Measurements from ENCODE around the gene RFNG. TPM values are rescaled to one million over a fixed set of nuclear protein-coding genes. Genes with fewer than 3 reads are reported as not detected.

RFNG gene
- total and polyA plus RNA-seq, 2 of the 13 experiments (the other 11 are each of a cell fraction or from before 2014, with no cell fraction given) = 61.4 to 64.0 TPM

- TF ChIP-seq ZNF629 (CRISPR knock-in tag; conservative IDR thresholded peaks at IDR 0.05) (0 out of 2 replicates have a peak, but pooled peaks have one; percentile 7), ZNF660 (CRISPR knock-in tag; IDR thresholded peaks at IDR 0.05; ENCODE audit: borderline replicate concordance, low read depth) (0 out of 2 replicates have a peak, but pooled peaks have one; percentile 27), NFIB (CRISPR knock-in tag; IDR thresholded peaks at IDR 0.05; ENCODE audit: borderline replicate concordance) (no peak), ESRRA (CRISPR knock-in tag; IDR thresholded peaks at IDR 0.05; ENCODE audit: low read depth) (no peak), HMGXB3 (CRISPR knock-in tag; IDR thresholded peaks at IDR 0.05; ENCODE audit: borderline replicate concordance) (no peak), HOXD1 (CRISPR knock-in tag; IDR thresholded peaks at IDR 0.05) (no peak), ZBTB38 (CRISPR knock-in tag; IDR thresholded peaks at IDR 0.05) (0 out of 2 replicates have a peak, but pooled peaks have one; percentile 11), ZNF543 (CRISPR knock-in tag; IDR thresholded peaks at IDR 0.05) (no peak), MAF1 (CRISPR knock-in tag; IDR thresholded peaks at IDR 0.05; ENCODE audit: borderline replicate concordance) (0 out of 2 replicates have a peak, but pooled peaks have one; percentile 32), TMF1 (CRISPR knock-in tag; IDR thresholded peaks at IDR 0.05; ENCODE audit: low read depth) (no peak), ZNF446 (CRISPR knock-in tag; IDR thresholded peaks at IDR 0.05) (no peak), MAFK (conservative IDR thresholded peaks at IDR 0.05 in 1 of 2, IDR thresholded peaks at IDR 0.05 in 1 of 2; ENCODE audit: low read length in 2 of 2) (no peak), NR1H2 (CRISPR knock-in tag; IDR thresholded peaks at IDR 0.05; ENCODE audit: borderline replicate concordance, low read depth) (no peak), NFRKB (IDR thresholded peaks at IDR 0.05) (no peak), ZSCAN29 (CRISPR knock-in tag; conservative IDR thresholded peaks at IDR 0.05) (no peak), ZNF768 (CRISPR knock-in tag; IDR thresholded peaks at IDR 0.05) (no peak), ZBTB37 (CRISPR knock-in tag; IDR thresholded peaks at IDR 0.05) (no peak), ZNF644 (CRISPR knock-in tag; IDR thresholded peaks at IDR 0.05; ENCODE audit: low read depth) (no peak), PRMT3 (CRISPR knock-in tag; IDR thresholded peaks at IDR 0.05; ENCODE audit: borderline replicate concordance, low read depth) (peak; percentile 36; the same call in 1 of the 2 replicates), CBX1 (IDR thresholded peaks at IDR 0.05; ENCODE audit: low read depth) (no peak)
- TF ChIP-seq, protein P1, sequence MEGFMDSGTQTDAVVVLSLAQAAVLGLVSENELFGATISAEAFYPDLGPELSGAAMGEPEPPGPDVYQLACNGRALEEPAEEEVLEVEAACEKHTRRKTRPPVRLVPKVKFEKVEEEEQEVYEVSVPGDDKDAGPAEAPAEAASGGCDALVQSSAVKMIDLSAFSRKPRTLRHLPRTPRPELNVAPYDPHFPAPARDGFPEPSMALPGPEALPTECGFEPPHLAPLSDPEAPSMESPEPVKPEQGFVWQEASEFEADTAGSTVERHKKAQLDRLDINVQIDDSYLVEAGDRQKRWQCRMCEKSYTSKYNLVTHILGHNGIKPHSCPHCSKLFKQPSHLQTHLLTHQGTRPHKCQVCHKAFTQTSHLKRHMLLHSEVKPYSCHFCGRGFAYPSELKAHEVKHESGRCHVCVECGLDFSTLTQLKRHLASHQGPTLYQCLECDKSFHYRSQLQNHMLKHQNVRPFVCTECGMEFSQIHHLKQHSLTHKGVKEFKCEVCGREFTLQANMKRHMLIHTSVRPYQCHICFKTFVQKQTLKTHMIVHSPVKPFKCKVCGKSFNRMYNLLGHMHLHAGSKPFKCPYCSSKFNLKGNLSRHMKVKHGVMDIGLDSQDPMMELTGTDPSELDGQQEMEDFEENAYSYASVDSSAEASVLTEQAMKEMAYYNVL (CRISPR knock-in tag; IDR thresholded peaks at IDR 0.05; ENCODE audit: borderline replicate concordance) = 0 out of 2 replicates have a peak, but pooled peaks have one; percentile 35
- TF ChIP-seq, protein P2, sequence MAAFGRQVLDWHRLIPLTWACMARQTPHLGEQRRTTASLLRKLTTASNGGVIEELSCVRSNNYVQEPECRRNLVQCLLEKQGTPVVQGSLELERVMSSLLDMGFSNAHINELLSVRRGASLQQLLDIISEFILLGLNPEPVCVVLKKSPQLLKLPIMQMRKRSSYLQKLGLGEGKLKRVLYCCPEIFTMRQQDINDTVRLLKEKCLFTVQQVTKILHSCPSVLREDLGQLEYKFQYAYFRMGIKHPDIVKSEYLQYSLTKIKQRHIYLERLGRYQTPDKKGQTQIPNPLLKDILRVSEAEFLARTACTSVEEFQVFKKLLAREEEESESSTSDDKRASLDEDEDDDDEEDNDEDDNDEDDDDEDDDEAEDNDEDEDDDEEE (CRISPR knock-in tag; IDR thresholded peaks at IDR 0.05) = no peak
Observed at GRCh38 chr17:82018989-82019689, 32.5 kb downstream of the RFNG start (continued).
